Omental fat pad (tissue), 4 donors: Measurements from ENCODE around the gene AFG1L. TPM values are rescaled to one million over a fixed set of nuclear protein-coding genes. Genes with fewer than 3 reads are reported as not detected.

ENCODE experiments used
- ATAC-seq: fragments of 150-250 bp; one replicate; pipeline ENCODE4 v1.9.1; 2016; ENCODE audit warnings: mild to moderate bottlenecking, moderate library complexity; ENCODE audit not compliant: low FRiP score
- DNase-seq: peaks from one replicate; pipeline ENCODE4 v3.0.0-alpha.2; 2019; ENCODE audit warnings: low spot score
- total RNA-seq, 4 donors: library from RNA; depleted of rRNA; stranded (reverse); fragments of >200 nt; gene quantifications; one replicate each; pipeline ENCODE4 v1.1.0, GENCODE V29; 2016
- TF ChIP-seq, protein P1 (sequence below), 3 donors: fragments of 450-650 bp; IDR thresholded peaks; one replicate each; pipeline ENCODE4 v1.5.1; 2016 to 2017; ENCODE audit warnings: antibody characterized with exemption in 3 of 3, mild to moderate bottlenecking in 3 of 3, moderate library complexity in 2 of 3

Gene AFG1L
- total RNA-seq, 4 donors from 2014 or later, result 1.8 to 4.3 (median 2.6) TPM

DNA sequence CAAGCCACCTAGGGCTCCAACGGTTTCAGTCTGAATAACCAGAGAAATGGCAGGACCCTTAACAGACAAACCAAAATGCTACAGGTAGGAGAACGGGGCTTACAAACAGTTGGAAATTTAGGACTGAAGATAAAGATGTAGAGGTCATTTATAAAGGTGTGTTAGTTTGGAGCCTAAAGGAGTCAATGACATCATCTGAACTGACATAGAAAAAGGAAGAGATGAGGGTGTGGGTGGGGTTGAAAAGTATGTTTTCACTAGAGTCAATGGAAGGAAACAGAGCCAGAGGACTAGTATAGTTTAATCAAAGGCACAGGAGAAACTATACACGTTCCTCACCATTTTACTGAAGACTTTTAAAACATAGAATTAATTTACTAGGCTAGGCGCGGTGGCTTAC is 194.8 kb downstream of the AFG1L start:
- ATAC-seq (no peak), DNase-seq (no peak)
- TF ChIP-seq, protein P1, sequence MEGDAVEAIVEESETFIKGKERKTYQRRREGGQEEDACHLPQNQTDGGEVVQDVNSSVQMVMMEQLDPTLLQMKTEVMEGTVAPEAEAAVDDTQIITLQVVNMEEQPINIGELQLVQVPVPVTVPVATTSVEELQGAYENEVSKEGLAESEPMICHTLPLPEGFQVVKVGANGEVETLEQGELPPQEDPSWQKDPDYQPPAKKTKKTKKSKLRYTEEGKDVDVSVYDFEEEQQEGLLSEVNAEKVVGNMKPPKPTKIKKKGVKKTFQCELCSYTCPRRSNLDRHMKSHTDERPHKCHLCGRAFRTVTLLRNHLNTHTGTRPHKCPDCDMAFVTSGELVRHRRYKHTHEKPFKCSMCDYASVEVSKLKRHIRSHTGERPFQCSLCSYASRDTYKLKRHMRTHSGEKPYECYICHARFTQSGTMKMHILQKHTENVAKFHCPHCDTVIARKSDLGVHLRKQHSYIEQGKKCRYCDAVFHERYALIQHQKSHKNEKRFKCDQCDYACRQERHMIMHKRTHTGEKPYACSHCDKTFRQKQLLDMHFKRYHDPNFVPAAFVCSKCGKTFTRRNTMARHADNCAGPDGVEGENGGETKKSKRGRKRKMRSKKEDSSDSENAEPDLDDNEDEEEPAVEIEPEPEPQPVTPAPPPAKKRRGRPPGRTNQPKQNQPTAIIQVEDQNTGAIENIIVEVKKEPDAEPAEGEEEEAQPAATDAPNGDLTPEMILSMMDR (IDR thresholded peaks at IDR 0.05), result no peak

DNA sequence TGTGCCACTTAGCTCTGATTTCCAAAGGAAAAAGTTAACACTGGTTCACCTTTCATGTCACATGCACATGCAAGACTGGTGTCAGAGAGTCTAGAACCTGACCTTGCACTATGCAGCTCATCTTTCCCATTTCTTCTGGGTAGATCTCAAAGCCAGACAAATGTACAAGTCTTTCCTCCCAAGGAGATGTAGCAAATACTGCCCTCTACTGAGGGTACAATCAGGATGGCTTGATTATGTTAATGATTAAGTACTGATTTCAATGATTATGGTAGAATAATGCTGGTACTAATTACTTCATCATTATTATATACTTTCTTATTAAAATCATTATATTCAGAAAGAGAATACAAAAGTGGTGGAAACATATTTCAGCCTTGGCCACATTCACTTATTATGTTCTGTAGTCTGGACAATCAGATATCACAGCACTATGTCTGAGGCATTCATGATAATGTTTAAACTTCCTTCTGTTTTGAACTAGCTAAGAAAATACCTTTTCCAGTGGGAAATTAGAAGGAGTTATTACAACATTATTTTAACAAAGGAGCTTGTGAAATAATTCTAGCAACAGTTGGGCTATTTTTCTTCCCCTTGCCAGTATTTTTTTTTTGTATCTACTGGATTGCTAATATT is 197.4 kb downstream of the AFG1L start:
- no peak for DNase-seq
- TF ChIP-seq, protein P1 (IDR thresholded peaks at IDR 0.05), result no peak
- ATAC-seq, result no peak

DNA sequence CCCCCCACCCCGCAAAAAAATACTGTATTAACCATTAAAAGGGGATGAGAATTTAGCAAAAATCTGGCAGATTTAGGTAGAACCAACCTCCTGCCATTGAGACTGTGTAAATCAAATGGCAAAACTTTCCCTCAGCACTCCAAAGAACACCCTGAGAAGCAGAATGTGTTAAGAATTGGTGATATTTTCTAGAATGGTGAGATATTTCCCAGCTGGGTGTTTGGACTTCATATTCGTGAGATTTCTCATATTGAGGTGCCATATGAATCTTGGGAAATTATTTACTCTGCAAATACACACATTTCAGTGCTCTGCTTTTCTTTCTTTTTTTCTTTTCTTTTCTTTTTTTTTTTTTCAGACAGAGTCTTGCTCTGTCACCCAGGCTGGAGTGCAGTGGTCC is 199.6 kb downstream of the AFG1L start:
- TF ChIP-seq, protein P1 (IDR thresholded peaks at IDR 0.05), result no peak
- DNase-seq, result no peak
- no peak for ATAC-seq

DNA sequence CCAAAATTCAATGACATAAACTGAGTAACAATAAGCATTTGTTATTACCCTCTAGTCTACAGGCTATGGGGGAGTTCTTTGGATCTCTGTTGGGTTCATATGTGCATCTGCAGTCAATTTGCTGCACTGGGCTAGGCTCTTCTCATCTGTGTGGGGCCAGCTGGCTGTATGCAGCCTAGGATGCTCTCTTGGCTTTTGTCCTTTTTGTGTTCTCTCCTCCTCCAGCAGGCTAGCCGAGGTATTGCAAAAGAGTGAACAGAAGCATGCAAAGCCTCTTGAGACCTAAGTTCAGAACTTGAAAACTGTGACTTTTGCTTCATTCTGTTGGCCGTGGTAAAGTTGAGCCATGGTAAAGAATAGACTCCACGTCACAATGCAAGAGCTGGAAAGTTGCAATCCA is 203.0 kb downstream of the AFG1L start:
- DNase-seq, result no peak
- TF ChIP-seq, protein P1 (IDR thresholded peaks at IDR 0.05), result no peak
- no peak for ATAC-seq

DNA sequence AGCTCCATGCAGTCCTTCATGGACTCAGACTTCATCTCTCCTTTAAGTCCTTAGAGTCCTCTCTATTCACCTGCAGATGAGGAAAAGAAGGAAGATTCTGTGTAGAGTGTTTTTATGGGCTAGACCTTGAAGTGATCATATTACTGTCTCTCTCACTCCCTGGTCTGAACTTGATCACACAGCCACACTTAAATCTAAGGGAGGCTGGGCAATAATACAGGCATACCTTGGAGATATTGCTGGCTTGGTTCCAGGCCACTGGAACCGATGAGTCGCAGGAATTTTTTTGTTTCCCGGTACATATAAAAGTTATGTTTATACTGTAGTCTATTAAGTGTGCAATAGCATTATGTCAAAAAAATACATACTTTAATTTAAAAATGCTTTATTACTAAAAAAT is 206.7 kb downstream of the AFG1L start:
- TF ChIP-seq, protein P1 (IDR thresholded peaks at IDR 0.05), result no peak
- ATAC-seq (no peak), DNase-seq (no peak)

DNA sequence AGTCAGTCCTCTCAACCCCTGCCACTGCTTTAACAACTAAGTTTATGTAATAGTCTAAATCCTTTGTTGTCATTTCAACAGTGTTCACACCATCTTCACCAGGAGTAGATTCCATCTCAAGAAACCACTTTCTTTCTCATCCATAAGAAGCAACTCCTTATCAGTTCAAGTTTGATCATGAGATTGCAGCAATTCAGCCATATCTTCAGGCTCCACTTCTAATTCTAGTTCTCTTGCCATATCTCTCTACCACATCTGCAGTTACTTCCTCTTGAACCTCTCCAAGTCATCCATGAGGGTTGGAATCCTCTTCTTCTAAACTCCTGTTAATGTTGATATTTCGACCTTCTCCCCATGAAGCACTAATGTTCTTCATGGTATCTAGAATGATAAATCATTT is 208.0 kb downstream of the AFG1L start:
- TF ChIP-seq, protein P1 (IDR thresholded peaks at IDR 0.05), result no peak
- DNase-seq (no peak), ATAC-seq (no peak)

DNA sequence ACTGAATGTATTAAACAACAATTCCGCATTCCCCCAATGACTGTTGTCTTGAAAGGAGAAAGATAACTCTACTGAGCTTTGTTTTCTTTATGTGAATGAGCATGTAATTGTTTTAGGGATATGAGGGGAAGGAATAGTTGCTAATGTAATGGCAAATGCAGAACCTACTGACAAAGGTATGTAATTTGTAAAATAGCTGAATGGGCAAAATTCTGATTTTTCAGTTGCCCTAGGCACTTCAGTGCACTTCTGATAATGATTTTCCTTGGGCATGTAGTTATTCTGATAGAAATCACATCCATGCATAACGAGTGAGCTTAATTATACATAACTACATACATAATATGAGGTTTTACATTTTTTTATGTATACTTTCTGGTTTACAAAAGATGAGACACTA is 212.5 kb downstream of the AFG1L start:
- no peak for DNase-seq
- no peak for ATAC-seq
- TF ChIP-seq, protein P1 (IDR thresholded peaks at IDR 0.05), result no peak
